ENCODE data around the gene NBEA. TPM values are rescaled to one million over a fixed set of nuclear protein-coding genes. Genes with fewer than 3 reads are reported as not detected.

Gene NBEA
- total and polyA plus RNA-seq, 2 experiments from 2014 or later, result 9.1 to 29.1 TPM

GRCh38 chr13:35365883-35366282 lies 423.8 kb downstream of the NBEA start (continued):
- TF ChIP-seq, protein P1, sequence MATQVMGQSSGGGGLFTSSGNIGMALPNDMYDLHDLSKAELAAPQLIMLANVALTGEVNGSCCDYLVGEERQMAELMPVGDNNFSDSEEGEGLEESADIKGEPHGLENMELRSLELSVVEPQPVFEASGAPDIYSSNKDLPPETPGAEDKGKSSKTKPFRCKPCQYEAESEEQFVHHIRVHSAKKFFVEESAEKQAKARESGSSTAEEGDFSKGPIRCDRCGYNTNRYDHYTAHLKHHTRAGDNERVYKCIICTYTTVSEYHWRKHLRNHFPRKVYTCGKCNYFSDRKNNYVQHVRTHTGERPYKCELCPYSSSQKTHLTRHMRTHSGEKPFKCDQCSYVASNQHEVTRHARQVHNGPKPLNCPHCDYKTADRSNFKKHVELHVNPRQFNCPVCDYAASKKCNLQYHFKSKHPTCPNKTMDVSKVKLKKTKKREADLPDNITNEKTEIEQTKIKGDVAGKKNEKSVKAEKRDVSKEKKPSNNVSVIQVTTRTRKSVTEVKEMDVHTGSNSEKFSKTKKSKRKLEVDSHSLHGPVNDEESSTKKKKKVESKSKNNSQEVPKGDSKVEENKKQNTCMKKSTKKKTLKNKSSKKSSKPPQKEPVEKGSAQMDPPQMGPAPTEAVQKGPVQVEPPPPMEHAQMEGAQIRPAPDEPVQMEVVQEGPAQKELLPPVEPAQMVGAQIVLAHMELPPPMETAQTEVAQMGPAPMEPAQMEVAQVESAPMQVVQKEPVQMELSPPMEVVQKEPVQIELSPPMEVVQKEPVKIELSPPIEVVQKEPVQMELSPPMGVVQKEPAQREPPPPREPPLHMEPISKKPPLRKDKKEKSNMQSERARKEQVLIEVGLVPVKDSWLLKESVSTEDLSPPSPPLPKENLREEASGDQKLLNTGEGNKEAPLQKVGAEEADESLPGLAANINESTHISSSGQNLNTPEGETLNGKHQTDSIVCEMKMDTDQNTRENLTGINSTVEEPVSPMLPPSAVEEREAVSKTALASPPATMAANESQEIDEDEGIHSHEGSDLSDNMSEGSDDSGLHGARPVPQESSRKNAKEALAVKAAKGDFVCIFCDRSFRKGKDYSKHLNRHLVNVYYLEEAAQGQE (IDR thresholded peaks at IDR 0.05; ENCODE audit: unreplicated experiment), result no peak
- TF ChIP-seq NANOG (IDR thresholded peaks at IDR 0.05; ENCODE audit: borderline replicate concordance), result no peak
- no peak for TF ChIP-seq ZNF331 (CRISPR knock-in tag; IDR thresholded peaks at IDR 0.05; ENCODE audit: low read depth)

GRCh38 chr13:35367586-35367985 lies 425.5 kb downstream of the NBEA start:
- Histone ChIP-seq H3F3A (replicated peaks; ENCODE audit: low read depth) (no peaks in the 10 kb centered on the region), H3K4me2 (no peak overlapping the region), H4K20me1 (replicated peaks; ENCODE audit: insufficient read depth) (no peaks in the 10 kb centered on the region), H3K4me3 (no peak overlapping the region), H3K79me2 (replicated peaks; ENCODE audit: insufficient read depth) (no peaks in the 10 kb centered on the region), H3K27me3 (ENCODE audit: insufficient read depth) (no peaks in the 10 kb centered on the region), H3K4me1 (ENCODE audit: insufficient read depth) (no peaks in the 10 kb centered on the region), H2AFZ (no peak overlapping the region), H3K36me3 (ENCODE audit: insufficient read depth) (no peaks in the 10 kb centered on the region), H3K27ac (ENCODE audit: low read depth) (no peak overlapping the region), H3K9me2 (ENCODE audit: insufficient read depth) (no peaks in the 10 kb centered on the region)
- H3K27me3 Mint-ChIP-seq (ENCODE audit: insufficient read depth, low read depth, poor library complexity), result no peaks in the 10 kb centered on the region
- no peaks in the 10 kb centered on the region for H3K4me1 Mint-ChIP-seq
- peaks cover 13% of the 10 kb centered on the region for H3K9me3 Mint-ChIP-seq
- ATAC-seq (no peak), DNase-seq (ENCODE audit: low spot score) (no peak)
- no peak overlapping the region for H3K4me3 Mint-ChIP-seq
- peaks cover 16% of the 10 kb centered on the region for H3K36me3 Mint-ChIP-seq (ENCODE audit: low read depth)
- H3K27ac Mint-ChIP-seq, result no peak overlapping the region
- TF ChIP-seq POLR2AphosphoS5 (IDR thresholded peaks at IDR 0.05; ENCODE audit: low read depth) (no peak), EZH2 (IDR thresholded peaks at IDR 0.05; ENCODE audit: low read depth, unreplicated experiment) (no peak), NANOG (IDR thresholded peaks at IDR 0.05; ENCODE audit: borderline replicate concordance) (no peak), JUNB (IDR thresholded peaks at IDR 0.05; ENCODE audit: unreplicated experiment) (no peak), ZNF114 (CRISPR knock-in tag; IDR thresholded peaks at IDR 0.05) (no peak), CREB1 (CRISPR knock-in tag; IDR thresholded peaks at IDR 0.05; ENCODE audit: low read depth) (no peak), ZNF331 (CRISPR knock-in tag; IDR thresholded peaks at IDR 0.05; ENCODE audit: low read depth) (no peak)
- TF ChIP-seq, protein P2, sequence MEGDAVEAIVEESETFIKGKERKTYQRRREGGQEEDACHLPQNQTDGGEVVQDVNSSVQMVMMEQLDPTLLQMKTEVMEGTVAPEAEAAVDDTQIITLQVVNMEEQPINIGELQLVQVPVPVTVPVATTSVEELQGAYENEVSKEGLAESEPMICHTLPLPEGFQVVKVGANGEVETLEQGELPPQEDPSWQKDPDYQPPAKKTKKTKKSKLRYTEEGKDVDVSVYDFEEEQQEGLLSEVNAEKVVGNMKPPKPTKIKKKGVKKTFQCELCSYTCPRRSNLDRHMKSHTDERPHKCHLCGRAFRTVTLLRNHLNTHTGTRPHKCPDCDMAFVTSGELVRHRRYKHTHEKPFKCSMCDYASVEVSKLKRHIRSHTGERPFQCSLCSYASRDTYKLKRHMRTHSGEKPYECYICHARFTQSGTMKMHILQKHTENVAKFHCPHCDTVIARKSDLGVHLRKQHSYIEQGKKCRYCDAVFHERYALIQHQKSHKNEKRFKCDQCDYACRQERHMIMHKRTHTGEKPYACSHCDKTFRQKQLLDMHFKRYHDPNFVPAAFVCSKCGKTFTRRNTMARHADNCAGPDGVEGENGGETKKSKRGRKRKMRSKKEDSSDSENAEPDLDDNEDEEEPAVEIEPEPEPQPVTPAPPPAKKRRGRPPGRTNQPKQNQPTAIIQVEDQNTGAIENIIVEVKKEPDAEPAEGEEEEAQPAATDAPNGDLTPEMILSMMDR (conservative IDR thresholded peaks at IDR 0.05; ENCODE audit: low read depth in 2 of 2), result no peak
- TF ChIP-seq, protein P3, sequence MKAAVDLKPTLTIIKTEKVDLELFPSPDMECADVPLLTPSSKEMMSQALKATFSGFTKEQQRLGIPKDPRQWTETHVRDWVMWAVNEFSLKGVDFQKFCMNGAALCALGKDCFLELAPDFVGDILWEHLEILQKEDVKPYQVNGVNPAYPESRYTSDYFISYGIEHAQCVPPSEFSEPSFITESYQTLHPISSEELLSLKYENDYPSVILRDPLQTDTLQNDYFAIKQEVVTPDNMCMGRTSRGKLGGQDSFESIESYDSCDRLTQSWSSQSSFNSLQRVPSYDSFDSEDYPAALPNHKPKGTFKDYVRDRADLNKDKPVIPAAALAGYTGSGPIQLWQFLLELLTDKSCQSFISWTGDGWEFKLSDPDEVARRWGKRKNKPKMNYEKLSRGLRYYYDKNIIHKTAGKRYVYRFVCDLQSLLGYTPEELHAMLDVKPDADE (IDR thresholded peaks at IDR 0.05), result no peak
- TF ChIP-seq, protein P1 (IDR thresholded peaks at IDR 0.05; ENCODE audit: unreplicated experiment), result no peak

All from GM23338 (cell line).